GM23338 (cell line): ENCODE data around the gene ZDHHC18. TPM values are rescaled to one million over a fixed set of nuclear protein-coding genes. Genes with fewer than 3 reads are reported as not detected.
A peak's percentile ranks its signal among the peaks of the same experiment; 100 is the strongest.

Experiments
- ATAC-seq: fragments of 200-7000 bp; cut with Tn5 transposase; 3 replicates; pipeline ENCODE4 v1.9.1; 2020
- DNase-seq: peaks from one replicate; pipeline ENCODE4 v3.0.0-alpha.2; 2015; ENCODE audit warnings: low spot score
- H2AFZ ChIP-seq: fragments of 200-600 bp; sonication (generic); 2 replicates; pipeline ENCODE4 v1.8.0; 2016; ENCODE audit warnings: antibody characterized with exemption, mild to moderate bottlenecking, moderate library complexity
- H3F3A ChIP-seq: fragments of 200-600 bp; sonication (generic); replicated peaks from 2 replicates; pipeline ENCODE4 v1.8.0; 2017; ENCODE audit warnings: antibody characterized with exemption, mixed run types, low read depth
- H3K27ac ChIP-seq: fragments of 200-600 bp; sonication (generic); 2 replicates; pipeline ENCODE4 v1.6.1; 2016; ENCODE audit warnings: low read depth
- H3K27me3 ChIP-seq: fragments of 200-600 bp; sonication (generic); 2 replicates; pipeline ENCODE4 v1.8.0; 2016; ENCODE audit warnings: mild to moderate bottlenecking, mixed run types, moderate library complexity; ENCODE audit not compliant: insufficient read depth
- H3K36me3 ChIP-seq: fragments of 200-600 bp; sonication (generic); 2 replicates; pipeline ENCODE4 v1.8.0; 2016; ENCODE audit warnings: mild to moderate bottlenecking; ENCODE audit not compliant: insufficient read depth
- H3K4me1 ChIP-seq: fragments of 200-600 bp; sonication (generic); 2 replicates; pipeline ENCODE4 v1.8.0; 2016; ENCODE audit warnings: mild to moderate bottlenecking, moderate library complexity; ENCODE audit not compliant: insufficient read depth
- H3K4me2 ChIP-seq: fragments of 200-600 bp; sonication (generic); 2 replicates; pipeline ENCODE4 v1.7.1; 2017; ENCODE audit warnings: mixed run types
- H3K4me3 ChIP-seq: fragments of 200-600 bp; sonication (generic); 2 replicates; pipeline ENCODE4 v1.6.1; 2016; ENCODE audit warnings: mixed run types
- H3K79me2 ChIP-seq: fragments of 200-600 bp; sonication (generic); replicated peaks from 2 replicates; pipeline ENCODE4 v1.8.0; 2017; ENCODE audit warnings: mild to moderate bottlenecking; ENCODE audit not compliant: insufficient read depth
- H3K9me2 ChIP-seq: fragments of 200-600 bp; sonication (generic); 2 replicates; pipeline ENCODE4 v1.8.0; 2017; ENCODE audit not compliant: insufficient read depth
- H4K20me1 ChIP-seq: fragments of 200-600 bp; sonication (generic); replicated peaks from 2 replicates; pipeline ENCODE4 v1.8.0; 2017; ENCODE audit warnings: mild to moderate bottlenecking; ENCODE audit not compliant: insufficient read depth
- H3K27ac Mint-ChIP-seq: 2 replicates; pipeline ENCODE4 v1.8.0; 2020; ENCODE audit warnings: inconsistent platforms, mild to moderate bottlenecking, moderate library complexity, mixed read lengths
- H3K27me3 Mint-ChIP-seq: 3 replicates; pipeline ENCODE4 v1.8.0; 2022; ENCODE audit warnings: low read depth, mild to moderate bottlenecking, moderate library complexity, mixed read lengths, inconsistent platforms; ENCODE audit not compliant: insufficient read depth, poor library complexity
- H3K36me3 Mint-ChIP-seq: 3 replicates; pipeline ENCODE4 v1.8.0; 2021; ENCODE audit warnings: low read depth, mild to moderate bottlenecking, inconsistent platforms, moderate library complexity, mixed read lengths
- H3K4me1 Mint-ChIP-seq: 3 replicates; pipeline ENCODE4 v1.8.0; 2020; ENCODE audit warnings: mild to moderate bottlenecking, inconsistent platforms, mixed read lengths
- H3K4me3 Mint-ChIP-seq: 3 replicates; pipeline ENCODE4 v1.8.0; 2021; ENCODE audit warnings: moderate library complexity, mild to moderate bottlenecking, inconsistent platforms, mixed read lengths
- H3K9me3 Mint-ChIP-seq: 3 replicates; pipeline ENCODE4 v1.8.0; 2020; ENCODE audit warnings: moderate library complexity, mild to moderate bottlenecking, inconsistent platforms, mixed read lengths
- CREB1 ChIP-seq: fragments of 250-450 bp; sonication (Bioruptor Pico); IDR thresholded peaks from 2 replicates; pipeline ENCODE4 v1.5.0; 2020; ENCODE audit warnings: low read depth, mild to moderate bottlenecking, moderate library complexity
- CTCF ChIP-seq, 2 experiments: fragments of 200-600 bp in 1 of 2; sonication (generic) in 1 of 2; conservative IDR thresholded peaks; 2 replicates each; pipeline versions ENCODE4 v1.5.1 to v1.6.1; 2016 to 2017; ENCODE audit warnings: antibody characterized with exemption in 2 of 2, low read depth in 2 of 2, mild to moderate bottlenecking in 2 of 2, moderate library complexity in 1 of 2
- EZH2 ChIP-seq: fragments of 200-600 bp; sonication (generic); IDR thresholded peaks from one replicate; pipeline ENCODE4 v1.8.0; 2017; ENCODE audit warnings: antibody characterized with exemption, mild to moderate bottlenecking, low read depth; ENCODE audit not compliant: unreplicated experiment
- NANOG ChIP-seq: IDR thresholded peaks from 2 replicates; pipeline ENCODE4 v1.6.1; 2016; ENCODE audit warnings: antibody characterized with exemption, borderline replicate concordance
- POLR2AphosphoS5 ChIP-seq: IDR thresholded peaks from 2 replicates; pipeline ENCODE4 v1.6.1; 2016; ENCODE audit warnings: antibody characterized with exemption, low read depth
- REST ChIP-seq: IDR thresholded peaks from one replicate; pipeline ENCODE4 v1.6.1; 2018; ENCODE audit warnings: antibody characterized with exemption; ENCODE audit not compliant: unreplicated experiment
- ZNF114 ChIP-seq: fragments of 250-450 bp; sonication (Bioruptor Pico); IDR thresholded peaks from 2 replicates; pipeline ENCODE4 v1.5.0; 2020; ENCODE audit warnings: mild to moderate bottlenecking, moderate library complexity
- polyA plus RNA-seq: library from polyadenylated mRNA; unstranded; fragments of >200 nt; fragmentation: Nextera tagmentation; extraction: Ambion mirVana; gene quantifications from 2 replicates; pipeline ENCODE4 v1.2.1, GENCODE V29; 2016
- total RNA-seq: library from RNA; depleted of rRNA; stranded (reverse); fragments of >200 nt; shearing (Covaris generic); gene quantifications from 2 replicates; pipeline ENCODE4 v1.2.3, GENCODE V29; 2014

ZDHHC18 gene
- total and polyA plus RNA-seq, 2 experiments from 2014 or later = 6.3 to 26.8 TPM

- TF ChIP-seq REST = no peak
- no peak for TF ChIP-seq ZNF114
- TF ChIP-seq POLR2AphosphoS5 = no peak
- no peak for TF ChIP-seq CREB1 (CRISPR knock-in tag)
These were observed 35.4 kb downstream of the ZDHHC18 start (continued) for GRCh38 chr1:26861889-26862378.

- Histone ChIP-seq H3K9me2 (no peaks in the 10 kb centered on the region), H4K20me1 (no peaks in the 10 kb centered on the region), H3K79me2 (no peaks in the 10 kb centered on the region), H3K27ac (no peak within 1 kb of the TSS), H3K4me1 (peaks cover 15% of the 10 kb centered on the region), H3K4me2 (peak within 1 kb of the TSS; percentile 96), H3K27me3 (peaks cover 11% of the 10 kb centered on the region), H3K4me3 (peak within 1 kb of the TSS; percentile 78), H3F3A (peaks cover 17% of the 10 kb centered on the region), H2AFZ (peak within 1 kb of the TSS; percentile 72; the same call in 1 of the 2 replicates), H3K36me3 (no peaks in the 10 kb centered on the region)
- peaks cover 28% of the 10 kb centered on the region for H3K27me3 Mint-ChIP-seq
- H3K9me3 Mint-ChIP-seq = no peaks in the 10 kb centered on the region
- H3K36me3 Mint-ChIP-seq = no peaks in the 10 kb centered on the region; the same call in 2 of the 3 replicates
- peak within 1 kb of the TSS; percentile 56 for H3K4me3 Mint-ChIP-seq
- peak; percentile 93 for DNase-seq
- peak; percentile 39 for ATAC-seq
- H3K27ac Mint-ChIP-seq = no peak within 1 kb of the TSS
- TF ChIP-seq EZH2 = no peak
- TF ChIP-seq CTCF (conservative IDR thresholded peaks at IDR 0.05; ENCODE audit: low read depth in 2 of 2) = peak; percentile 66 to 74
- no peak for TF ChIP-seq NANOG
- H3K4me1 Mint-ChIP-seq = peaks cover 40% of the 10 kb centered on the region
These were observed 36.5 kb downstream of the ZDHHC18 start, which contains the start of gene SFN for GRCh38 chr1:26862781-26863684. TSS of gene SFN (plus strand) at chr1:26863149. CDS start at chr1:26863213, 64 bp downstream.
